GM23338 (cell line): ENCODE measurements around the gene IRAK2. TPM values are rescaled to one million over a fixed set of nuclear protein-coding genes. Genes with fewer than 3 reads are reported as not detected.

Experiments
- ATAC-seq: fragments of 200-7000 bp; cut with Tn5 transposase; 3 replicates; pipeline ENCODE4 v1.9.1; 2020
- DNase-seq: peaks from one replicate; pipeline ENCODE4 v3.0.0-alpha.2; 2015; ENCODE audit warnings: low spot score
- H2AFZ ChIP-seq: fragments of 200-600 bp; sonication (generic); 2 replicates; pipeline ENCODE4 v1.8.0; 2016; ENCODE audit warnings: antibody characterized with exemption, mild to moderate bottlenecking, moderate library complexity
- H3F3A ChIP-seq: fragments of 200-600 bp; sonication (generic); replicated peaks from 2 replicates; pipeline ENCODE4 v1.8.0; 2017; ENCODE audit warnings: antibody characterized with exemption, mixed run types, low read depth
- H3K27ac ChIP-seq: fragments of 200-600 bp; sonication (generic); 2 replicates; pipeline ENCODE4 v1.6.1; 2016; ENCODE audit warnings: low read depth
- H3K27me3 ChIP-seq: fragments of 200-600 bp; sonication (generic); 2 replicates; pipeline ENCODE4 v1.8.0; 2016; ENCODE audit warnings: mild to moderate bottlenecking, mixed run types, moderate library complexity; ENCODE audit not compliant: insufficient read depth
- H3K36me3 ChIP-seq: fragments of 200-600 bp; sonication (generic); 2 replicates; pipeline ENCODE4 v1.8.0; 2016; ENCODE audit warnings: mild to moderate bottlenecking; ENCODE audit not compliant: insufficient read depth
- H3K4me1 ChIP-seq: fragments of 200-600 bp; sonication (generic); 2 replicates; pipeline ENCODE4 v1.8.0; 2016; ENCODE audit warnings: mild to moderate bottlenecking, moderate library complexity; ENCODE audit not compliant: insufficient read depth
- H3K4me2 ChIP-seq: fragments of 200-600 bp; sonication (generic); 2 replicates; pipeline ENCODE4 v1.7.1; 2017; ENCODE audit warnings: mixed run types
- H3K4me3 ChIP-seq: fragments of 200-600 bp; sonication (generic); 2 replicates; pipeline ENCODE4 v1.6.1; 2016; ENCODE audit warnings: mixed run types
- H3K79me2 ChIP-seq: fragments of 200-600 bp; sonication (generic); replicated peaks from 2 replicates; pipeline ENCODE4 v1.8.0; 2017; ENCODE audit warnings: mild to moderate bottlenecking; ENCODE audit not compliant: insufficient read depth
- H3K9me2 ChIP-seq: fragments of 200-600 bp; sonication (generic); 2 replicates; pipeline ENCODE4 v1.8.0; 2017; ENCODE audit not compliant: insufficient read depth
- H4K20me1 ChIP-seq: fragments of 200-600 bp; sonication (generic); replicated peaks from 2 replicates; pipeline ENCODE4 v1.8.0; 2017; ENCODE audit warnings: mild to moderate bottlenecking; ENCODE audit not compliant: insufficient read depth
- H3K27ac Mint-ChIP-seq: 2 replicates; pipeline ENCODE4 v1.8.0; 2020; ENCODE audit warnings: inconsistent platforms, mild to moderate bottlenecking, moderate library complexity, mixed read lengths
- H3K27me3 Mint-ChIP-seq: 3 replicates; pipeline ENCODE4 v1.8.0; 2022; ENCODE audit warnings: low read depth, mild to moderate bottlenecking, moderate library complexity, mixed read lengths, inconsistent platforms; ENCODE audit not compliant: insufficient read depth, poor library complexity
- H3K36me3 Mint-ChIP-seq: 3 replicates; pipeline ENCODE4 v1.8.0; 2021; ENCODE audit warnings: low read depth, mild to moderate bottlenecking, inconsistent platforms, moderate library complexity, mixed read lengths
- H3K4me1 Mint-ChIP-seq: 3 replicates; pipeline ENCODE4 v1.8.0; 2020; ENCODE audit warnings: mild to moderate bottlenecking, inconsistent platforms, mixed read lengths
- H3K4me3 Mint-ChIP-seq: 3 replicates; pipeline ENCODE4 v1.8.0; 2021; ENCODE audit warnings: moderate library complexity, mild to moderate bottlenecking, inconsistent platforms, mixed read lengths
- H3K9me3 Mint-ChIP-seq: 3 replicates; pipeline ENCODE4 v1.8.0; 2020; ENCODE audit warnings: moderate library complexity, mild to moderate bottlenecking, inconsistent platforms, mixed read lengths
- CREB1 ChIP-seq: fragments of 250-450 bp; sonication (Bioruptor Pico); IDR thresholded peaks from 2 replicates; pipeline ENCODE4 v1.5.0; 2020; ENCODE audit warnings: low read depth, mild to moderate bottlenecking, moderate library complexity
- EZH2 ChIP-seq: fragments of 200-600 bp; sonication (generic); IDR thresholded peaks from one replicate; pipeline ENCODE4 v1.8.0; 2017; ENCODE audit warnings: antibody characterized with exemption, mild to moderate bottlenecking, low read depth; ENCODE audit not compliant: unreplicated experiment
- EZH2phosphoT487 ChIP-seq: fragments of 200-600 bp; sonication (generic); IDR thresholded peaks from one replicate; pipeline ENCODE4 v1.8.1; 2018; ENCODE audit warnings: antibody characterized with exemption; ENCODE audit not compliant: unreplicated experiment
- JUNB ChIP-seq: IDR thresholded peaks from one replicate; pipeline ENCODE4 v1.6.1; 2016; ENCODE audit warnings: antibody characterized with exemption; ENCODE audit not compliant: unreplicated experiment
- POLR2AphosphoS5 ChIP-seq: IDR thresholded peaks from 2 replicates; pipeline ENCODE4 v1.6.1; 2016; ENCODE audit warnings: antibody characterized with exemption, low read depth
- STAT1 ChIP-seq: IDR thresholded peaks from one replicate; pipeline ENCODE4 v1.6.1; 2016; ENCODE audit warnings: antibody characterized with exemption; ENCODE audit not compliant: unreplicated experiment
- ZNF114 ChIP-seq: fragments of 250-450 bp; sonication (Bioruptor Pico); IDR thresholded peaks from 2 replicates; pipeline ENCODE4 v1.5.0; 2020; ENCODE audit warnings: mild to moderate bottlenecking, moderate library complexity
- ZNF331 ChIP-seq: fragments of 250-450 bp; sonication (Bioruptor Pico); IDR thresholded peaks from 2 replicates; pipeline ENCODE4 v1.5.0; 2020; ENCODE audit warnings: low read depth, mild to moderate bottlenecking, moderate library complexity
- polyA plus RNA-seq: library from polyadenylated mRNA; unstranded; fragments of >200 nt; fragmentation: Nextera tagmentation; extraction: Ambion mirVana; gene quantifications from 2 replicates; pipeline ENCODE4 v1.2.1, GENCODE V29; 2016
- total RNA-seq: library from RNA; depleted of rRNA; stranded (reverse); fragments of >200 nt; shearing (Covaris generic); gene quantifications from 2 replicates; pipeline ENCODE4 v1.2.3, GENCODE V29; 2014
- TF ChIP-seq, protein P1 (sequence below): fragments of 250-450 bp; sonication (Bioruptor Pico); IDR thresholded peaks from 2 replicates; pipeline ENCODE4 v1.5.0; 2020; ENCODE audit warnings: mild to moderate bottlenecking, moderate library complexity
- TF ChIP-seq, protein P2 (sequence below): IDR thresholded peaks from one replicate; pipeline ENCODE4 v1.6.1; 2018; ENCODE audit warnings: antibody characterized with exemption; ENCODE audit not compliant: unreplicated experiment
- TF ChIP-seq, protein P3 (sequence below): IDR thresholded peaks from 2 replicates; pipeline ENCODE4 v1.6.1; 2016; ENCODE audit warnings: antibody characterized with exemption

IRAK2 gene
- total and polyA plus RNA-seq, 2 experiments from 2014 or later, result 0.37 to 1.4 TPM

DNA sequence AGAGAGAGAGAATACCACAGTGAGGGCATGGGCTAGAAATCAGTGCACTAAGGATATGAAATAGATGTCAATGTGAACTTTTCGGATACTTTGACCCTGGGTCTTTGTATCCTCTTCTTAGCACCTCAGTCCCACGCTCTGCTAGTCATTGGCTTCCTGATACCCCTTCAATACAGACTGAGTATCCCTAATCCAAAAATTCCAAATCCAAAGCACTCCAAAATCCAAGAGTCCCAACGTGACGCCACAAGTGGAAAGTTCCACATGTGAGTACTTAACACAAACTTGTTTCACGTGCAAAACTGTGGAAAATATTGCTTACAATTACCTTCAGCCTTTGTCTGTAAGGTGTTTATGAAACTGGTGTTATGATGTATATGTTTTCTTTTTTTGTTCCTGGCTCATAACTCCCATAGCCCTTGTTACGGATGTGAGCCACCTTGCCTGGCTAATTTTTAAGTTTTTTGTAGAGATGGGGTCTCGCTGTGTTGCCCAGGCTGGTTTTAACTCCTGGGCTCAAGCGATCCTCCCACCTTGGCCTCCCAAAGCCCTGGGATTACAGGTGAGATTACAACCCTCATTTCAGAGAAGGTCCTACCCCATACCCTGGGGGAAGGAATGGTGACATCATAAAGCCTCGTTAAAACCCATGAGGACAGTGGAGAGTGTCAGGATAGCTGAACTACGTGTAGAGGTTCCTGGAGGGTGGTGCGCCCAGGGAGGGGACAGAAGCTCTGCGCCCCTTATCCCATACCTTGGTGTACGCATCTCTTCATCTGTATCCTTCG lies 10.2 kb upstream of the IRAK2 start (continued):
- TF ChIP-seq, protein P1, sequence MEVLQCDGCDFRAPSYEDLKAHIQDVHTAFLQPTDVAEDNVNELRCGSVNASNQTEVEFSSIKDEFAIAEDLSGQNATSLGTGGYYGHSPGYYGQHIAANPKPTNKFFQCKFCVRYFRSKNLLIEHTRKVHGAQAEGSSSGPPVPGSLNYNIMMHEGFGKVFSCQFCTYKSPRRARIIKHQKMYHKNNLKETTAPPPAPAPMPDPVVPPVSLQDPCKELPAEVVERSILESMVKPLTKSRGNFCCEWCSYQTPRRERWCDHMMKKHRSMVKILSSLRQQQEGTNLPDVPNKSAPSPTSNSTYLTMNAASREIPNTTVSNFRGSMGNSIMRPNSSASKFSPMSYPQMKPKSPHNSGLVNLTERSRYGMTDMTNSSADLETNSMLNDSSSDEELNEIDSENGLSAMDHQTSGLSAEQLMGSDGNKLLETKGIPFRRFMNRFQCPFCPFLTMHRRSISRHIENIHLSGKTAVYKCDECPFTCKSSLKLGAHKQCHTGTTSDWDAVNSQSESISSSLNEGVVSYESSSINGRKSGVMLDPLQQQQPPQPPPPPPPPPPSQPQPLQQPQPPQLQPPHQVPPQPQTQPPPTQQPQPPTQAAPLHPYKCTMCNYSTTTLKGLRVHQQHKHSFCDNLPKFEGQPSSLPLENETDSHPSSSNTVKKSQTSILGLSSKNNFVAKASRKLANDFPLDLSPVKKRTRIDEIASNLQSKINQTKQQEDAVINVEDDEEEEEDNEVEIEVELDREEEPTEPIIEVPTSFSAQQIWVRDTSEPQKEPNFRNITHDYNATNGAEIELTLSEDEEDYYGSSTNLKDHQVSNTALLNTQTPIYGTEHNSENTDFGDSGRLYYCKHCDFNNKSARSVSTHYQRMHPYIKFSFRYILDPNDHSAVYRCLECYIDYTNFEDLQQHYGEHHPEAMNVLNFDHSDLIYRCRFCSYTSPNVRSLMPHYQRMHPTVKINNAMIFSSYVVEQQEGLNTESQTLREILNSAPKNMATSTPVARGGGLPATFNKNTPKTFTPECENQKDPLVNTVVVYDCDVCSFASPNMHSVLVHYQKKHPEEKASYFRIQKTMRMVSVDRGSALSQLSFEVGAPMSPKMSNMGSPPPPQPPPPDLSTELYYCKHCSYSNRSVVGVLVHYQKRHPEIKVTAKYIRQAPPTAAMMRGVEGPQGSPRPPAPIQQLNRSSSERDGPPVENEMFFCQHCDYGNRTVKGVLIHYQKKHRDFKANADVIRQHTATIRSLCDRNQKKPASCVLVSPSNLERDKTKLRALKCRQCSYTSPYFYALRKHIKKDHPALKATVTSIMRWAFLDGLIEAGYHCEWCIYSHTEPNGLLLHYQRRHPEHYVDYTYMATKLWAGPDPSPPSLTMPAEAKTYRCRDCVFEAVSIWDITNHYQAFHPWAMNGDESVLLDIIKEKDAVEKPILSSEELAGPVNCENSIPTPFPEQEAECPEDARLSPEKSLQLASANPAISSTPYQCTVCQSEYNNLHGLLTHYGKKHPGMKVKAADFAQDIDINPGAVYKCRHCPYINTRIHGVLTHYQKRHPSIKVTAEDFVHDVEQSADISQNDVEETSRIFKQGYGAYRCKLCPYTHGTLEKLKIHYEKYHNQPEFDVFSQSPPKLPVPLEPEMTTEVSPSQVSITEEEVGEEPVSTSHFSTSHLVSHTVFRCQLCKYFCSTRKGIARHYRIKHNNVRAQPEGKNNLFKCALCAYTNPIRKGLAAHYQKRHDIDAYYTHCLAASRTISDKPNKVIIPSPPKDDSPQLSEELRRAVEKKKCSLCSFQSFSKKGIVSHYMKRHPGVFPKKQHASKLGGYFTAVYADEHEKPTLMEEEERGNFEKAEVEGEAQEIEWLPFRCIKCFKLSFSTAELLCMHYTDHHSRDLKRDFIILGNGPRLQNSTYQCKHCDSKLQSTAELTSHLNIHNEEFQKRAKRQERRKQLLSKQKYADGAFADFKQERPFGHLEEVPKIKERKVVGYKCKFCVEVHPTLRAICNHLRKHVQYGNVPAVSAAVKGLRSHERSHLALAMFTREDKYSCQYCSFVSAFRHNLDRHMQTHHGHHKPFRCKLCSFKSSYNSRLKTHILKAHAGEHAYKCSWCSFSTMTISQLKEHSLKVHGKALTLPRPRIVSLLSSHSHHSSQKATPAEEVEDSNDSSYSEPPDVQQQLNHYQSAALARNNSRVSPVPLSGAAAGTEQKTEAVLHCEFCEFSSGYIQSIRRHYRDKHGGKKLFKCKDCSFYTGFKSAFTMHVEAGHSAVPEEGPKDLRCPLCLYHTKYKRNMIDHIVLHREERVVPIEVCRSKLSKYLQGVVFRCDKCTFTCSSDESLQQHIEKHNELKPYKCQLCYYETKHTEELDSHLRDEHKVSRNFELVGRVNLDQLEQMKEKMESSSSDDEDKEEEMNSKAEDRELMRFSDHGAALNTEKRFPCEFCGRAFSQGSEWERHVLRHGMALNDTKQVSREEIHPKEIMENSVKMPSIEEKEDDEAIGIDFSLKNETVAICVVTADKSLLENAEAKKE (CRISPR knock-in tag), result no peak
- TF ChIP-seq ZNF114 (CRISPR knock-in tag) (no peak), POLR2AphosphoS5 (no peak), STAT1 (no peak)

DNA sequence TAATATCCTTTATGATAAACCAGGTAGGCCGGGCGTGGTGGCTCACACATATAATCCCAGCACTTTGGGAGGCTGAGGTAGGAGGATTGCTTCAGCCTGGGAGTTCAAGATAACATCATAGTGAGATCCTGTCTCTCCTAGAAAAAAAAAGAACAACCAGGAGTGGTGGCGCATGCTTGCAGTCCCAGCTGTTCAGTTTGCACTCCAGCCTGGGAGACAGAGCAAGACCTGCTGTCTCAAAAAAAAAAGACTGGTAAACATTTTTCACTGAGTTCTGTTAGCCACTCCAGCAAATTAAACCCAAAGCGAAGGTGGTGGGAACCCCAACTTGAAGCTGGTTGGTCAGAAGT lies 9.6 kb upstream of the IRAK2 start:
- Mint-ChIP-seq H3K27ac (no peak overlapping the region), H3K36me3 (peaks cover 33% of the 10 kb centered on the region), H3K9me3 (no peaks in the 10 kb centered on the region), H3K27me3 (no peaks in the 10 kb centered on the region), H3K4me1 (no peaks in the 10 kb centered on the region), H3K4me3 (no peak overlapping the region)
- no peaks in the 10 kb centered on the region for H3K79me2 ChIP-seq
- H3F3A ChIP-seq, result no peaks in the 10 kb centered on the region
- no peak overlapping the region for H3K4me2 ChIP-seq
- no peak overlapping the region for H3K27ac ChIP-seq
- no peak for ATAC-seq
- DNase-seq, result no peak
- TF ChIP-seq, protein P2, sequence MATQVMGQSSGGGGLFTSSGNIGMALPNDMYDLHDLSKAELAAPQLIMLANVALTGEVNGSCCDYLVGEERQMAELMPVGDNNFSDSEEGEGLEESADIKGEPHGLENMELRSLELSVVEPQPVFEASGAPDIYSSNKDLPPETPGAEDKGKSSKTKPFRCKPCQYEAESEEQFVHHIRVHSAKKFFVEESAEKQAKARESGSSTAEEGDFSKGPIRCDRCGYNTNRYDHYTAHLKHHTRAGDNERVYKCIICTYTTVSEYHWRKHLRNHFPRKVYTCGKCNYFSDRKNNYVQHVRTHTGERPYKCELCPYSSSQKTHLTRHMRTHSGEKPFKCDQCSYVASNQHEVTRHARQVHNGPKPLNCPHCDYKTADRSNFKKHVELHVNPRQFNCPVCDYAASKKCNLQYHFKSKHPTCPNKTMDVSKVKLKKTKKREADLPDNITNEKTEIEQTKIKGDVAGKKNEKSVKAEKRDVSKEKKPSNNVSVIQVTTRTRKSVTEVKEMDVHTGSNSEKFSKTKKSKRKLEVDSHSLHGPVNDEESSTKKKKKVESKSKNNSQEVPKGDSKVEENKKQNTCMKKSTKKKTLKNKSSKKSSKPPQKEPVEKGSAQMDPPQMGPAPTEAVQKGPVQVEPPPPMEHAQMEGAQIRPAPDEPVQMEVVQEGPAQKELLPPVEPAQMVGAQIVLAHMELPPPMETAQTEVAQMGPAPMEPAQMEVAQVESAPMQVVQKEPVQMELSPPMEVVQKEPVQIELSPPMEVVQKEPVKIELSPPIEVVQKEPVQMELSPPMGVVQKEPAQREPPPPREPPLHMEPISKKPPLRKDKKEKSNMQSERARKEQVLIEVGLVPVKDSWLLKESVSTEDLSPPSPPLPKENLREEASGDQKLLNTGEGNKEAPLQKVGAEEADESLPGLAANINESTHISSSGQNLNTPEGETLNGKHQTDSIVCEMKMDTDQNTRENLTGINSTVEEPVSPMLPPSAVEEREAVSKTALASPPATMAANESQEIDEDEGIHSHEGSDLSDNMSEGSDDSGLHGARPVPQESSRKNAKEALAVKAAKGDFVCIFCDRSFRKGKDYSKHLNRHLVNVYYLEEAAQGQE, result no peak
- no peak for TF ChIP-seq ZNF331 (CRISPR knock-in tag)
- TF ChIP-seq CREB1, result no peak
- no peak for TF ChIP-seq EZH2phosphoT487
- TF ChIP-seq JUNB, result no peak
- TF ChIP-seq, protein P3, sequence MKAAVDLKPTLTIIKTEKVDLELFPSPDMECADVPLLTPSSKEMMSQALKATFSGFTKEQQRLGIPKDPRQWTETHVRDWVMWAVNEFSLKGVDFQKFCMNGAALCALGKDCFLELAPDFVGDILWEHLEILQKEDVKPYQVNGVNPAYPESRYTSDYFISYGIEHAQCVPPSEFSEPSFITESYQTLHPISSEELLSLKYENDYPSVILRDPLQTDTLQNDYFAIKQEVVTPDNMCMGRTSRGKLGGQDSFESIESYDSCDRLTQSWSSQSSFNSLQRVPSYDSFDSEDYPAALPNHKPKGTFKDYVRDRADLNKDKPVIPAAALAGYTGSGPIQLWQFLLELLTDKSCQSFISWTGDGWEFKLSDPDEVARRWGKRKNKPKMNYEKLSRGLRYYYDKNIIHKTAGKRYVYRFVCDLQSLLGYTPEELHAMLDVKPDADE, result no peak
- TF ChIP-seq EZH2, result no peak
- no peaks in the 10 kb centered on the region for H3K27me3 ChIP-seq
- H3K36me3 ChIP-seq, result peaks cover 25% of the 10 kb centered on the region
- 0 out of 2 replicates have a peak, but pooled peaks cover 4% of the 10 kb centered on the region for H4K20me1 ChIP-seq
- H2AFZ ChIP-seq, result no peak overlapping the region
- H3K4me3 ChIP-seq, result no peak overlapping the region
- H3K4me1 ChIP-seq, result no peaks in the 10 kb centered on the region
- no peaks in the 10 kb centered on the region for H3K9me2 ChIP-seq
